GM12872 (cell line): ENCODE results near the gene TRPM3.

Experiments used
- TF ChIP-seq, protein P1 (sequence below): IDR thresholded peaks from 3 replicates; pipeline ENCODE4 v1.5.1; 2011; ENCODE audit warnings: low read depth, mild to moderate bottlenecking, low read length, moderate library complexity; ENCODE audit not compliant: insufficient read depth

The TRPM3 gene

DNA sequence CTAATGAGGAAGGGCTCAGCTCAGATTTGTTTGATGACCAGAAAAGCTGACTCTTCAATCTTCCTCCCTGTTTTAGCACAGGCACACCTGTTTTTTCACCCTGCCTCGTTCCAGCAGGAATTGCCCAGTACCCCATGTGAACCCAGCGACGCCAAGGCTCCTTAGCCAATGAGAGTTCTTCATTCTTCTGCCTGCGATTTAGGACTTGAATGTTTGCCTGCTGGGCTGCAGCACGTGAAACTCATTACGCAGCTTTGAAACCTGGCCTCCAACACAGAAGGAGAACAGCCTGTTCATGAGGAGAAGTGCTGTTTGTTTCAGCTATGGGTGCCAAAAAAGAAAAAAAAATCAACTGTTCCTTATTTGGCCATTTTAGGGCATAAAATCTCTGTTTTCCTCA lies 315.5 kb downstream of the TRPM3 start:
- TF ChIP-seq, protein P1, sequence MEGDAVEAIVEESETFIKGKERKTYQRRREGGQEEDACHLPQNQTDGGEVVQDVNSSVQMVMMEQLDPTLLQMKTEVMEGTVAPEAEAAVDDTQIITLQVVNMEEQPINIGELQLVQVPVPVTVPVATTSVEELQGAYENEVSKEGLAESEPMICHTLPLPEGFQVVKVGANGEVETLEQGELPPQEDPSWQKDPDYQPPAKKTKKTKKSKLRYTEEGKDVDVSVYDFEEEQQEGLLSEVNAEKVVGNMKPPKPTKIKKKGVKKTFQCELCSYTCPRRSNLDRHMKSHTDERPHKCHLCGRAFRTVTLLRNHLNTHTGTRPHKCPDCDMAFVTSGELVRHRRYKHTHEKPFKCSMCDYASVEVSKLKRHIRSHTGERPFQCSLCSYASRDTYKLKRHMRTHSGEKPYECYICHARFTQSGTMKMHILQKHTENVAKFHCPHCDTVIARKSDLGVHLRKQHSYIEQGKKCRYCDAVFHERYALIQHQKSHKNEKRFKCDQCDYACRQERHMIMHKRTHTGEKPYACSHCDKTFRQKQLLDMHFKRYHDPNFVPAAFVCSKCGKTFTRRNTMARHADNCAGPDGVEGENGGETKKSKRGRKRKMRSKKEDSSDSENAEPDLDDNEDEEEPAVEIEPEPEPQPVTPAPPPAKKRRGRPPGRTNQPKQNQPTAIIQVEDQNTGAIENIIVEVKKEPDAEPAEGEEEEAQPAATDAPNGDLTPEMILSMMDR: no peak

DNA sequence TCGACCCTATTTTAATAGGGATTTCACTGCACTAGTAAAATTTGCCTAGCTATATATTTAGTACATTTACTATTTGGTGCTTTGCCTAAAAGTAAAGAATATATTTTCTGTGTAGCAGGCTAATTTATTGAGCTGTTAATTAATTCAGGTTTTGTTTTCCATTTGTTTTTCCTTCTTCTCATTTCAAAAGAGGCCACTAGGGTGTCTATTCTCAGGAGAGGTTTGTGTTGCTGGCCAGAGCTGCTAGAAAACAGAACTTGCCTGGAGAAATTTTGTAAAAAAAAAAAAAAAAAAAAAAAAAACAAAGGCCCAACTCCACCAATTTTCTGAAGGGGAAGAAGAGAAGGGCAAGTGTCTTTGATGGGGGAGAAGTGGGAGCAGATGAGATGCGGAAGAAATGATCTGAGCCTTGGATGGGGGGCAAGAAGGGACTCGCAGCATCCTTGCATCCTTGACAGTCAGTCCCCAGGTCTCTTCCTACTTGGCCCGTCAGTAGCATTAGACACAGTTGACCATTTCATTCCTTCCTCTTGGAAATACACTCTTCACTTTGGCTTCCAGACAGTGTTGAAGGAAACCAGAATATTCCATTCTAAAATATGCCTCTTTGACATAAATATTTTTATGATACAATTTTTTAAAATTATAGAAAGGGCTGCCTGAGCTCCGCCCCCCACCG lies 318.5 kb downstream of the TRPM3 start:
- TF ChIP-seq, protein P1: no peak

DNA sequence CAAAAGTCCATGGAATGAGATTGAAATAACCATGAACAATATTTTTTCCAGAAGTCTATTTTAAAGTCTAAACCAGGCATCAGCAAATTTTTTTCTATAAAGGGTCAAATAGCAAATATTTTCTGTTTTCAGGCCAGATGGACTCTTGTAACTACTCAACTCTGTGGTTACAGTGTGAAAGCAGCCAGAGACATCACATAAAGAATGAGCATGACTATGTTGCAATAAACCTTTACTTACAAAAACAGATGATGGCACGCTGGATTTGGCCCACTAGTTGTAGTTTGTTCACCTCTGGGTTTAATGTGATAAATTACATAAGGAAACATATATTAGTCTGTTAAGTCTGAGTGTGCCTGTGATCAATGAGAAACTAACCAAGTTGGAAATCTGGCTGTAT lies 319.2 kb downstream of the TRPM3 start:
- TF ChIP-seq, protein P1: no peak

DNA sequence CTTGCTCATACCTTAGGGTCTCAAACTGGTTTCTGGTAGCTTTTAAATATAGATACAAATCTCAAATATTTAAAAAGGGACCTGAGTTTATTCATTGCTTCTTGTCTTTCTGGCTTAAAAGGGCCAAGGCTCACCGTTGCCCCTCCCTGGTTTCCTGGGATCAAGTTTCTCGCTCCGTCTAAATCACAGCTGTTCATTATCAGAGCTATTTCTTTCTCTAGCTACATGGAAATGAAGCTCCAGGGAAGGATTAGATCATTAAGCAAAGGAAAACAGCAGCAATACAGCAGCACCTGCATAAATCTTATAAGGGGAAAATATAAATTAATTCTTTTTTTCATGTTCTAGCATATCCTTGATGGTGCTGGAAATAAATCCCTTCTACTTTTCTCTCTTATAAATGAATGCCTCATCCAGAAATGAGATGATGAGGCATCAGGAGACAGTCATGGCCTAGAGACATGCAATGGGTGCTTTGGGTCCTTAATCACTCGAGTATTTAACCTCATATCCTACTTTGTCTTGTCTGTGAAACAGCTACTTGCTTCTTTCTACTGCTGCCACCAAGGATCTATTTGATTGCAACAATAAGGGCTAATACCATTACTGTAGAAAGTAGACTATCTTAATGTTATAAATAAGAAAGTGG lies 320.1 kb downstream of the TRPM3 start:
- TF ChIP-seq, protein P1: no peak

DNA sequence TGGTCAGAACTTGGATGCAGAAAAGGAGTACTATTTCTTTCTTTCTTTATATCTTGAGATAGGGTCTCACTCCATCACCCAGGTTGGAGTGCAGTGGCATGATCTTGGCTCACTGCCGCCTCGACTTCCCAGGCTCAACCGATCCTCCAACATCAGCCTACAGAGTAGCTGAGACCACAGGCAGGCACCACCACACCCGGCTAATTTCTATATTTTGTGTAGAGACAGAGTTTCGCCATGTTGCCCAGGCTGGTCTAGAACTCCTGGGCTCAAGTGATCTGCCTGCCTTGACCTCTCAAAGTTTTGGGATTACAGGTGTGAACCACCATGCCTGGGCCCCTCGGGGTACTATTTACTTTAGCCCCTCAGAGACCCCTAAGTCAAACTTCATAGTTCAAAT lies 323.4 kb downstream of the TRPM3 start:
- TF ChIP-seq, protein P1: no peak

DNA sequence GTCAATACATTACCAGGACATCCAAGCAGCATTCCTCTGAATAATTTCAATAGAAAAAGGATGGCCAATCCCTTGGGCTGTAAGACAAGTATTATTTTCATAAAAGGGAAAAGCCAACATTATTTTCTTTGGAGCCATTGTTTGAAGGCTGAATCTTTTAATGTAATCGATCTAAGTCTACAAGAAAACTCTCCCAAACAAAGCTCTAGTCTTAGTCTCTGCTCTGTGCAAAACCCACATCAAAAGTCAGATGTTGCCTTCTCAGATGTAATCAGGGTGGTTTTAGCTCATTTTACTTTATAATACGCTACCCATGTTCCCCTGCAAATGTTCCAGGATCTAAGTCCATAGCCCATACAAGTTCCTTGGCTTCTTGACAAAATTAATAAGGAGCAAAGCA lies 325.6 kb downstream of the TRPM3 start:
- TF ChIP-seq, protein P1: no peak

DNA sequence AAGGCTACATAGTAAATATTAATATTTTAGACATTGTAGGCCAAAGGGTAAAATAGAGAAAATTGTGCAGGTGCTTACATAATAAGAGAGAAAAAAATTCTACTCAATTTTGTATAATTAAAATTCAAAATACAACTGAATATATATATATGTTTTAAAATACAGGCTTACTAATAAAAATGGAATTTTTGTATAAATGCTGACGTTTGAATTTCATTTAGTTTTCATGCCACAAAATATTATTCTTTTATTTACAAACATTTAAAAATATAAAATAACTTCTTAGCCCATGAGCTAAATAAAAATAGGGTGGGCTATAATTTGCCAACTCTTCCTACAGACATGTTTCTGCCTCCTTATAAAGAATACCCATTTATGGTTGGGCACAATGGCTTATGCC lies 328.6 kb downstream of the TRPM3 start:
- TF ChIP-seq, protein P1: no peak
